Neuronal stem cell (in vitro differentiated cells): Measurements from ENCODE around the gene ADGRG4.

Experiments
- DNase-seq: peaks from one replicate; pipeline ENCODE4 v3.0.0-alpha.2; 2013; ENCODE audit warnings: low spot score
- H2AFZ ChIP-seq: one replicate; pipeline ENCODE4 v1.6.1; 2013; ENCODE audit warnings: mild to moderate bottlenecking, low read length, inconsistent platforms
- H2AK5ac ChIP-seq: 2 replicates; pipeline ENCODE4 v1.6.1; 2013; ENCODE audit warnings: low read depth, mild to moderate bottlenecking, inconsistent platforms, low read length, moderate library complexity, mixed read lengths
- H2BK120ac ChIP-seq: 2 replicates; pipeline ENCODE4 v1.6.1; 2013; ENCODE audit warnings: low read depth, mild to moderate bottlenecking, inconsistent platforms, low read length, moderate library complexity, mixed read lengths
- H2BK12ac ChIP-seq: one replicate; pipeline ENCODE4 v1.6.1; 2013; ENCODE audit warnings: low read length, inconsistent platforms
- H2BK15ac ChIP-seq: 2 replicates; pipeline ENCODE4 v1.6.1; 2013; ENCODE audit warnings: mild to moderate bottlenecking, low read length, inconsistent platforms, mixed read lengths
- H2BK5ac ChIP-seq: one replicate; pipeline ENCODE4 v1.6.1; 2013; ENCODE audit warnings: inconsistent platforms, mild to moderate bottlenecking, low read length, moderate library complexity
- H3K14ac ChIP-seq: one replicate; pipeline ENCODE4 v1.6.1; 2013; ENCODE audit warnings: low read length, inconsistent platforms
- H3K18ac ChIP-seq: 2 replicates; pipeline ENCODE4 v1.6.1; 2013; ENCODE audit warnings: low read length, inconsistent platforms
- H3K23ac ChIP-seq: 2 replicates; pipeline ENCODE4 v1.6.1; 2013; ENCODE audit warnings: low read depth, mild to moderate bottlenecking, mixed read lengths, low read length, inconsistent platforms; ENCODE audit not compliant: poor library complexity
- H3K27ac ChIP-seq: replicated peaks from 3 replicates; pipeline ENCODE4 v1.5.1; 2013; ENCODE audit warnings: low read length, inconsistent platforms
- H3K27me3 ChIP-seq, 3 experiments: 2 replicates each; pipeline ENCODE4 v1.6.1; 2013; ENCODE audit warnings: low read length in 3 of 3, mild to moderate bottlenecking in 2 of 3, inconsistent platforms in 1 of 3, low read depth in 1 of 3, mixed read lengths in 1 of 3, moderate library complexity in 1 of 3; ENCODE audit not compliant: control insufficient read depth in 3 of 3, insufficient read depth in 3 of 3
- H3K36me3 ChIP-seq, 2 donors: replicated peaks in 1 of 2; 2 replicates each; pipeline ENCODE4 v1.6.1; 2013; ENCODE audit warnings: low read length in 2 of 2; ENCODE audit not compliant: control insufficient read depth in 2 of 2, insufficient read depth in 2 of 2
- H3K4ac ChIP-seq: 2 replicates; pipeline ENCODE4 v1.6.1; 2013; ENCODE audit warnings: inconsistent platforms, mild to moderate bottlenecking, low read length, moderate library complexity
- H3K4me1 ChIP-seq, 2 donors: 1 replicate in 1 of 2; 2 replicates in 1 of 2; pipeline ENCODE4 v1.6.1; 2013; ENCODE audit warnings: low read length in 2 of 2, low read depth in 1 of 2; ENCODE audit not compliant: control insufficient read depth in 2 of 2, insufficient read depth in 1 of 2
- H3K4me2 ChIP-seq: one replicate; pipeline ENCODE4 v1.6.1; 2013; ENCODE audit warnings: mild to moderate bottlenecking, low read length, inconsistent platforms; ENCODE audit not compliant: insufficient read depth, poor library complexity, severe bottlenecking
- H3K4me3 ChIP-seq, 2 donors: 2 replicates each; pipeline ENCODE4 v1.5.1; 2013; ENCODE audit warnings: low read length in 2 of 2, mild to moderate bottlenecking in 2 of 2, inconsistent platforms in 1 of 2, moderate library complexity in 1 of 2
- H3K79me1 ChIP-seq: one replicate; pipeline ENCODE4 v1.6.1; 2013; ENCODE audit warnings: low read depth, mild to moderate bottlenecking, inconsistent platforms, low read length, moderate library complexity
- H3K9ac ChIP-seq: one replicate; pipeline ENCODE4 v1.6.1; 2013; ENCODE audit warnings: mild to moderate bottlenecking, low read depth, low read length, inconsistent platforms; ENCODE audit not compliant: poor library complexity
- H3K9me3 ChIP-seq, 2 donors: replicated peaks in 1 of 2; 2 replicates each; pipeline versions ENCODE3 to v1.6.1; 2013; ENCODE audit warnings: low read length in 2 of 2, mild to moderate bottlenecking in 2 of 2, inconsistent platforms in 1 of 2, low read depth in 1 of 2, mixed read lengths in 1 of 2, moderate library complexity in 1 of 2; ENCODE audit not compliant: control insufficient read depth in 2 of 2, insufficient read depth in 1 of 2
- H4K8ac ChIP-seq: one replicate; pipeline ENCODE4 v1.6.1; 2013; ENCODE audit warnings: low read depth, mild to moderate bottlenecking, inconsistent platforms, low read length, moderate library complexity
- H4K91ac ChIP-seq: one replicate; pipeline ENCODE4 v1.6.1; 2013; ENCODE audit warnings: low read length, low read depth, mild to moderate bottlenecking, inconsistent platforms; ENCODE audit not compliant: poor library complexity
- WGBS, 2 donors: extraction: QIAGEN DNeasy Blood & Tissue Kit; methylation state at CpG; one replicate each; pipeline ENCODE4 v1.1.7; 2013; ENCODE audit warnings: missing lambda C conversion rate in 2 of 2, mixed read lengths in 1 of 2; ENCODE audit not compliant: insufficient read length in 2 of 2, insufficient replicate concordance in 1 of 2; ENCODE audit errors: extremely low coverage in 2 of 2; 5-methylcytosine and 5-hydroxymethylcytosine counted together

ADGRG4 gene

GRCh38 chrX:136261321-136261720 is 39.4 kb upstream of the ADGRG4 start:
- Histone ChIP-seq H2AK5ac (no peak overlapping the region), H3K4ac (no peak overlapping the region), H2BK15ac (no peak overlapping the region), H3K4me2 (no peak overlapping the region), H3K9ac (no peak overlapping the region), H3K79me1 (no peaks in the 10 kb centered on the region), H2BK5ac (no peak overlapping the region), H4K91ac (no peak overlapping the region), H3K9me3 (no peaks in the 10 kb centered on the region), H3K36me3 (no peaks in the 10 kb centered on the region), H3K23ac (no peak overlapping the region), H2AFZ (no peak overlapping the region), H3K4me1 (no peaks in the 10 kb centered on the region), H3K18ac (no peak overlapping the region), H3K27ac (no peak overlapping the region), H2BK12ac (no peak overlapping the region), H4K8ac (no peak overlapping the region), H3K27me3 (peaks cover 0 to 24% (median 0%) of the 10 kb centered on the region in 3 experiments), H3K14ac (no peak overlapping the region), H3K4me3 (no peak overlapping the region), H2BK120ac (no peak overlapping the region)
- DNase-seq, result no peak
- WGBS, 2 donors, result no CpG with 5 or more reads among the region's 7 CpGs

- H2BK5ac ChIP-seq, result no peak overlapping the region
- H3K79me1 ChIP-seq, result no peaks in the 10 kb centered on the region
- DNase-seq, result no peak
- H3K23ac ChIP-seq, result no peak overlapping the region
- no peak overlapping the region for H3K4me3 ChIP-seq
- H3K9ac ChIP-seq, result no peak overlapping the region
- no CpG with 5 or more reads among the region's 5 CpGs for WGBS, 2 donors
- no peak overlapping the region for H3K4ac ChIP-seq
- H3K9me3 ChIP-seq, result no peaks in the 10 kb centered on the region
- H2AFZ ChIP-seq, result no peak overlapping the region
- no peak overlapping the region for H3K14ac ChIP-seq
- H4K8ac ChIP-seq, result no peak overlapping the region
- H3K18ac ChIP-seq, result no peak overlapping the region
- H4K91ac ChIP-seq, result no peak overlapping the region
- H2AK5ac ChIP-seq, result no peak overlapping the region
- no peak overlapping the region for H2BK12ac ChIP-seq
- H3K36me3 ChIP-seq, result no peaks in the 10 kb centered on the region
- H3K4me2 ChIP-seq, result no peak overlapping the region
- peaks cover 0 to 15% (median 0%) of the 10 kb centered on the region in 3 experiments for H3K27me3 ChIP-seq
- H3K27ac ChIP-seq, result no peak overlapping the region
- no peak overlapping the region for H2BK15ac ChIP-seq
- H3K4me1 ChIP-seq, result no peaks in the 10 kb centered on the region
- no peak overlapping the region for H2BK120ac ChIP-seq
Observed at GRCh38 chrX:136262243-136262642, 38.5 kb upstream of the ADGRG4 start.

GRCh38 chrX:136262812-136263315 is 37.9 kb upstream of the ADGRG4 start:
- H3K14ac ChIP-seq, result no peak overlapping the region
- peaks cover 0 to 13% (median 0%) of the 10 kb centered on the region in 3 experiments for H3K27me3 ChIP-seq
- H3K23ac ChIP-seq, result no peak overlapping the region
- H4K91ac ChIP-seq, result no peak overlapping the region
- no peak overlapping the region for H3K18ac ChIP-seq
- no peaks in the 10 kb centered on the region for H3K36me3 ChIP-seq
- no peaks in the 10 kb centered on the region for H3K9me3 ChIP-seq
- no peak overlapping the region for H3K27ac ChIP-seq
- H2AFZ ChIP-seq, result no peak overlapping the region
- no peak overlapping the region for H3K4me3 ChIP-seq
- H4K8ac ChIP-seq, result no peak overlapping the region
- H3K4me1 ChIP-seq, result no peaks in the 10 kb centered on the region
- H2BK120ac ChIP-seq, result no peak overlapping the region
- H2BK15ac ChIP-seq, result no peak overlapping the region
- no peaks in the 10 kb centered on the region for H3K79me1 ChIP-seq
- H2BK5ac ChIP-seq, result no peak overlapping the region
- no peak for DNase-seq
- H3K4me2 ChIP-seq, result no peak overlapping the region
- no peak overlapping the region for H3K4ac ChIP-seq
- no peak overlapping the region for H2BK12ac ChIP-seq
- H3K9ac ChIP-seq, result no peak overlapping the region
- H2AK5ac ChIP-seq, result no peak overlapping the region
- WGBS, 2 donors, result no CpG with 5 or more reads among the region's 7 CpGs

GRCh38 chrX:136266828-136267227 is 33.9 kb upstream of the ADGRG4 start:
- H2BK120ac ChIP-seq, result no peak overlapping the region
- peaks cover 0 to 5% (median 0%) of the 10 kb centered on the region in 3 experiments for H3K27me3 ChIP-seq
- H3K9ac ChIP-seq, result no peak overlapping the region
- no peak overlapping the region for H4K8ac ChIP-seq
- no peak overlapping the region for H2AFZ ChIP-seq
- no peak overlapping the region for H2BK5ac ChIP-seq
- no peaks in the 10 kb centered on the region for H3K36me3 ChIP-seq
- H3K27ac ChIP-seq, result no peak overlapping the region
- no peak overlapping the region for H3K4me3 ChIP-seq
- no peak overlapping the region for H3K23ac ChIP-seq
- H3K4ac ChIP-seq, result no peak overlapping the region
- no peak overlapping the region for H3K18ac ChIP-seq
- no peak overlapping the region for H2AK5ac ChIP-seq
- no peak overlapping the region for H3K4me2 ChIP-seq
- no peak overlapping the region for H4K91ac ChIP-seq
- no peaks in the 10 kb centered on the region for H3K9me3 ChIP-seq
- no peaks in the 10 kb centered on the region for H3K79me1 ChIP-seq
- H2BK15ac ChIP-seq, result no peak overlapping the region
- no peak overlapping the region for H2BK12ac ChIP-seq
- H3K4me1 ChIP-seq, result no peaks in the 10 kb centered on the region
- no CpG with 5 or more reads among the region's 1 CpG for WGBS, 2 donors
- H3K14ac ChIP-seq, result no peak overlapping the region
- no peak for DNase-seq
